Measurements from ENCODE around the gene GPR157. TPM values are rescaled to one million over a fixed set of nuclear protein-coding genes. Genes with fewer than 3 reads are reported as not detected.

Gene GPR157
- total and polyA plus RNA-seq, 2 of the 13 experiments (the other 11 are each of a cell fraction or from before 2014, with no cell fraction given), result 10.1 to 19.2 TPM

GRCh38 chr1:9128520-9129265 lies at the start of gene GPR157 (continued):
- TF ChIP-seq ZNF790 (CRISPR knock-in tag; IDR thresholded peaks at IDR 0.05; ENCODE audit: borderline replicate concordance) (peak; percentile 49; the same call in 1 of the 2 replicates), POLR2AphosphoS5 (IDR thresholded peaks at IDR 0.05; ENCODE audit: low read depth, low read length) (peak; percentile 17; the same call in 1 of the 2 replicates), SIN3A (IDR thresholded peaks at IDR 0.05; ENCODE audit: borderline replicate concordance, low read depth, low read length) (no peak), CENPT (CRISPR knock-in tag; IDR thresholded peaks at IDR 0.05; ENCODE audit: low read depth) (peak; percentile 40; the same call in 1 of the 2 replicates), U2AF2 (IDR thresholded peaks at IDR 0.05; ENCODE audit: low read depth, low read length) (no peak), KDM3A (CRISPR knock-in tag; IDR thresholded peaks at IDR 0.05; ENCODE audit: low read depth) (peak; percentile 46; the same call in 1 of the 2 replicates), BORCS8-MEF2B (CRISPR knock-in tag; IDR thresholded peaks at IDR 0.05) (peak; percentile 77; the same call in 1 of the 2 replicates), TAF15 (IDR thresholded peaks at IDR 0.05; ENCODE audit: low read depth, low read length, poor library complexity, severe bottlenecking) (no peak), ZNF616 (CRISPR knock-in tag; IDR thresholded peaks at IDR 0.05; ENCODE audit: low read depth) (0 out of 2 replicates have a peak, but pooled peaks have one; percentile 30), HIVEP1 (CRISPR knock-in tag; IDR thresholded peaks at IDR 0.05) (peak; percentile 81; the same call in 1 of the 2 replicates), ZBTB49 (CRISPR knock-in tag; IDR thresholded peaks at IDR 0.05; ENCODE audit: borderline replicate concordance) (no peak), ZNF749 (CRISPR knock-in tag; IDR thresholded peaks at IDR 0.05; ENCODE audit: borderline replicate concordance) (no peak; the same call in 1 of the 2 replicates), AGO2 (optimal IDR thresholded peaks at IDR 0.05; ENCODE audit: low read depth, low read length) (peak; percentile 76), RARA (CRISPR knock-in tag; IDR thresholded peaks at IDR 0.05) (no peak), AHR (CRISPR knock-in tag; IDR thresholded peaks at IDR 0.05) (0 out of 2 replicates have a peak, but pooled peaks have one; percentile 29), ZNF501 (CRISPR knock-in tag; IDR thresholded peaks at IDR 0.05) (peak; percentile 85), ZHX2 (IDR thresholded peaks at IDR 0.05; ENCODE audit: low read depth) (no peak), ZHX2 (CRISPR knock-in tag; IDR thresholded peaks at IDR 0.05; ENCODE audit: borderline replicate concordance) (peak; percentile 49; the same call in 1 of the 2 replicates), HOXA9 (CRISPR knock-in tag; IDR thresholded peaks at IDR 0.05; ENCODE audit: borderline replicate concordance) (no peak), TOE1 (CRISPR knock-in tag; IDR thresholded peaks at IDR 0.05) (no peak), THAP11 (CRISPR knock-in tag; IDR thresholded peaks at IDR 0.05) (0 out of 2 replicates have a peak, but pooled peaks have one; percentile 15), YEATS4 (CRISPR knock-in tag; IDR thresholded peaks at IDR 0.05; ENCODE audit: borderline replicate concordance) (peak; percentile 42)

All from HepG2 (cell line).